ENCODE data around the gene FAHD1.
A peak's percentile ranks its signal among the peaks of the same experiment; 100 is the strongest.

The FAHD1 gene

GRCh38 chr16:1818204-1818872, 8.7 kb upstream of the FAHD1 start:
- no peak for DNase-seq

GRCh38 chr16:1818873-1819525, 8.0 kb upstream of the FAHD1 start:
- no peak for DNase-seq

GRCh38 chr16:1819611-1820010, 7.4 kb upstream of the FAHD1 start:
- DNase-seq = no peak

GRCh38 chr16:1820096-1820945, 6.7 kb upstream of the FAHD1 start:
- no peak for DNase-seq

GRCh38 chr16:1820946-1821290, 6.1 kb upstream of the FAHD1 start:
- DNase-seq = no peak

GRCh38 chr16:1821861-1822611, 5.0 kb upstream of the FAHD1 start:
- no peak for DNase-seq

- DNase-seq = no peak
Observed at GRCh38 chr16:1822801-1823200, 4.2 kb upstream of the FAHD1 start.

- peak; percentile 30 for DNase-seq
Observed at GRCh38 chr16:1823821-1824220, 3.2 kb upstream of the FAHD1 start.

- DNase-seq = no peak
Observed at GRCh38 chr16:1825381-1825863, 1.6 kb upstream of the FAHD1 start.

GRCh38 chr16:1825864-1826690, 929 bp upstream of the FAHD1 start:
- DNase-seq = peak; percentile 4

- DNase-seq = no peak
Observed at GRCh38 chr16:1828645-1829410, 1.8 kb downstream of the FAHD1 start.

GRCh38 chr16:1830213-1830612, 3.2 kb downstream of the FAHD1 start:
- no peak for DNase-seq

GRCh38 chr16:1831186-1832075, 4.4 kb downstream of the FAHD1 start:
- DNase-seq = no peak

- no peak for DNase-seq
Observed at GRCh38 chr16:1832838-1833454, 5.9 kb downstream of the FAHD1 start.

- DNase-seq = no peak
Observed at GRCh38 chr16:1834096-1834495, 7.1 kb downstream of the FAHD1 start.

- DNase-seq = no peak
Observed at GRCh38 chr16:1839554-1839953, 12.5 kb downstream of the FAHD1 start.

- DNase-seq = no peak
Observed at GRCh38 chr16:1845985-1846384, 19.0 kb downstream of the FAHD1 start.

- no peak for DNase-seq
Observed at GRCh38 chr16:1846416-1846815, 19.4 kb downstream of the FAHD1 start.

GRCh38 chr16:1850981-1851380, 24.0 kb downstream of the FAHD1 start:
- DNase-seq = no peak

- no peak for DNase-seq
Observed at GRCh38 chr16:1851793-1852192, 24.8 kb downstream of the FAHD1 start.

Data from NCI-H1694 (cell line).